GM18951 (cell line): ENCODE results near the gene NDNF.

Source experiments
- POLR2A ChIP-seq: IDR thresholded peaks from 4 replicates; pipeline ENCODE4 v1.6.1; 2011; ENCODE audit warnings: mild to moderate bottlenecking; ENCODE audit not compliant: insufficient read length, insufficient read depth; ENCODE audit errors: extremely low read depth
- in situ Hi-C: fragments of 300-500 bp; cut with MboI; formaldehyde crosslinking; loops from one replicate; pipeline ENCODE4 v1.12.0; 2022; ENCODE audit warnings: low sequenced_read_pairs, mixed read lengths, inconsistent platforms; ENCODE audit not compliant: unreplicated experiment

NDNF gene

DNA sequence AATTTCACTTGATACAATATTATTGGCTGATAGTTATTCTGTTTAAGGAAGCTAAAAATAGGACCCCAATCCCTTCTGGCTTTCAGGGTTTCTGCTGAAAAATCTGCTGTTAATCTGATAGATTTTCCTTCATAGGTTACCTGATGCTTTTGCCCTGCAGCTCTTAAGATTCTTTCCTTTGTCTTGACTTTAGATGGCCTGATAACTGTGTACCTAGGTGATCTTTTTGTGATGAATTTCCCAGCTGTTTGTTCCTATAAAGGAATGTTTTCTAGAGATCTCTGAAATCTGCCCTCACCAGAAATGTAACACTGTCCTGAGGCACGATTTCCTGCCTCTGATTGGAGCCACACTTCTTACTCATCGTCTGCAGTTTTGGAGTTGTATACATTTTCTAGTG lies 80.5 kb downstream of the NDNF start:
- in situ Hi-C loops: no loop called here
- TF ChIP-seq POLR2A: no peak

DNA sequence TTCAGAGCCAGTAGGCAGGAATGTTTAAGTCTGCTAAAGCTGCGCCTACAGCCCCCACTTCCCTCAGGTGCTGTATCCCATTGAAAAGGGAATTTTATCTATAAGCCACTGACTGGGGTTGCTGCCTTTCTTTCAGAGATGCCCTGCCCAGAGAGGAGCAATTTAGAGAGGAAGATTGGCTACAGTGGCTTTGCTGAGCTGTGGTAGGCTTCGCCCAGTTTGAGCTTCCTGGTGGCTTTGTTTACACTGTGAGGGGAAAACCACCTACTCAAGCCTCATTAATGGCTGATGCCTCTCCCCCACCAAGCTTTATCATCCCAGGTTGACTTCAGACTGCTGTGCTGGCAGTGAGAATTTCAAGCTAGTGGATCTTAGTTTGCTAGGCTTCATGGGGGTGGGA lies 82.1 kb downstream of the NDNF start:
- in situ Hi-C loops: no loop called here
- no peak for TF ChIP-seq POLR2A
